Trophoblast cell (in vitro differentiated cells and primary cell): ENCODE results near the gene TESK2. TPM values are rescaled to one million over a fixed set of nuclear protein-coding genes. Genes with fewer than 3 reads are reported as not detected.
A peak's percentile ranks its signal among the peaks of the same experiment; 100 is the strongest.

Experiments used
- DNase-seq, 2 donors: peaks; one replicate each; pipeline ENCODE4 v3.0.0-alpha.2; 2016
- H2AFZ ChIP-seq: 2 replicates; pipeline ENCODE4 v1.6.1; 2013; ENCODE audit warnings: low read length, moderate library complexity, mild to moderate bottlenecking; ENCODE audit not compliant: insufficient read depth, poor library complexity
- H2AK5ac ChIP-seq: 2 replicates; pipeline ENCODE4 v1.6.1; 2013; ENCODE audit warnings: mild to moderate bottlenecking, low read length
- H2BK120ac ChIP-seq: 2 replicates; pipeline ENCODE4 v1.6.1; 2013; ENCODE audit warnings: low read length, mild to moderate bottlenecking, moderate library complexity; ENCODE audit not compliant: insufficient read depth, poor library complexity
- H2BK12ac ChIP-seq: 2 replicates; pipeline ENCODE4 v1.6.1; 2013; ENCODE audit warnings: mild to moderate bottlenecking, low read length, moderate library complexity
- H2BK5ac ChIP-seq: 2 replicates; pipeline ENCODE4 v1.6.1; 2013; ENCODE audit warnings: low read length, low read depth, moderate library complexity, mild to moderate bottlenecking; ENCODE audit not compliant: poor library complexity
- H3K14ac ChIP-seq: 2 replicates; pipeline ENCODE4 v1.6.1; 2013; ENCODE audit warnings: mild to moderate bottlenecking, low read length
- H3K18ac ChIP-seq: 2 replicates; pipeline ENCODE4 v1.6.1; 2013; ENCODE audit warnings: mild to moderate bottlenecking, low read length
- H3K23ac ChIP-seq: 2 replicates; pipeline ENCODE4 v1.6.1; 2013; ENCODE audit warnings: low read length
- H3K27ac ChIP-seq: 2 replicates; pipeline ENCODE4 v1.5.1; 2013; ENCODE audit warnings: low read depth, mild to moderate bottlenecking, inconsistent platforms, low read length, moderate library complexity
- H3K27me3 ChIP-seq: 2 replicates; pipeline ENCODE4 v1.6.1; 2013; ENCODE audit warnings: inconsistent platforms, mild to moderate bottlenecking, low read length, moderate library complexity; ENCODE audit not compliant: insufficient read depth
- H3K36me3 ChIP-seq, 2 experiments: 1 replicate in 1 of 2; 2 replicates in 1 of 2; pipeline ENCODE4 v1.6.1; 2013; ENCODE audit warnings: low read length in 2 of 2, mild to moderate bottlenecking in 2 of 2, moderate library complexity in 1 of 2; ENCODE audit not compliant: insufficient read depth in 2 of 2, control insufficient read depth in 1 of 2
- H3K4ac ChIP-seq: 2 replicates; pipeline ENCODE4 v1.6.1; 2013; ENCODE audit warnings: low read depth, mild to moderate bottlenecking, low read length, moderate library complexity
- H3K4me1 ChIP-seq, 2 experiments: 1 replicate in 1 of 2; 2 replicates in 1 of 2; pipeline ENCODE4 v1.6.1; 2013; ENCODE audit warnings: low read length in 2 of 2, mild to moderate bottlenecking in 2 of 2, moderate library complexity in 1 of 2; ENCODE audit not compliant: insufficient read depth in 2 of 2, control insufficient read depth in 1 of 2
- H3K4me2 ChIP-seq: 2 replicates; pipeline ENCODE4 v1.6.1; 2013; ENCODE audit warnings: inconsistent platforms, mild to moderate bottlenecking, low read length, moderate library complexity
- H3K4me3 ChIP-seq: 2 replicates; pipeline ENCODE4 v1.5.1; 2013; ENCODE audit warnings: mild to moderate bottlenecking, low read depth, low read length, inconsistent platforms
- H3K79me1 ChIP-seq: one replicate; pipeline ENCODE4 v1.6.1; 2013; ENCODE audit warnings: low read length
- H3K79me2 ChIP-seq: 2 replicates; pipeline ENCODE4 v1.6.1; 2013; ENCODE audit warnings: low read length, mild to moderate bottlenecking; ENCODE audit not compliant: control insufficient read depth, insufficient read depth, poor library complexity
- H3K9ac ChIP-seq: 2 replicates; pipeline ENCODE4 v1.6.1; 2013; ENCODE audit warnings: mild to moderate bottlenecking, low read length
- H3K9me3 ChIP-seq: 2 replicates; pipeline ENCODE4 v1.6.1; 2013; ENCODE audit warnings: low read depth, mild to moderate bottlenecking, control low read depth, inconsistent platforms, low read length; ENCODE audit not compliant: insufficient read depth
- H4K12ac ChIP-seq: 2 replicates; pipeline ENCODE4 v1.6.1; 2013; ENCODE audit warnings: low read depth, mild to moderate bottlenecking, low read length, moderate library complexity
- H4K8ac ChIP-seq: 2 replicates; pipeline ENCODE4 v1.6.1; 2013; ENCODE audit warnings: low read depth, mild to moderate bottlenecking, low read length, moderate library complexity
- H4K91ac ChIP-seq: one replicate; pipeline ENCODE4 v1.6.1; 2013; ENCODE audit warnings: low read depth, mild to moderate bottlenecking, low read length, moderate library complexity
- WGBS: extraction: QIAGEN DNeasy Blood & Tissue Kit; methylation state at CpG from one replicate; pipeline ENCODE4 v1.1.7; 2013; ENCODE audit warnings: missing lambda C conversion rate; ENCODE audit not compliant: insufficient read length, insufficient coverage; ENCODE audit errors: extremely low coverage; 5-methylcytosine and 5-hydroxymethylcytosine counted together
- polyA plus RNA-seq: library from polyadenylated mRNA; stranded (reverse); fragments of 200-250 nt; gene quantifications from 2 replicates; pipeline ENCODE4 v1.2.3, GENCODE V29; 2013

TESK2 gene
- 5.2 and 5.5 TPM in 2 replicates for polyA plus RNA-seq

GRCh38 chr1:45490626-45491486 is at the start of gene TESK2:
Gene TESK2 (minus strand): TSS chr1:45491163. CDS start chr1:45457785, 33,378 bp downstream.
- peak; percentile 100 for DNase-seq
- Histone ChIP-seq H3K9me3 (no peaks in the 10 kb centered on the region), H3K79me2 (peaks cover 4% of the 10 kb centered on the region), H2AFZ (peak within 1 kb of the TSS; percentile 61), H3K4me1 (no peaks in the 10 kb centered on the region), H4K8ac (no peak within 1 kb of the TSS), H3K4me3 (peak within 1 kb of the TSS; percentile 87), H2AK5ac (no peak within 1 kb of the TSS), H4K12ac (no peak within 1 kb of the TSS), H3K36me3 (no peaks in the 10 kb centered on the region), H3K79me1 (peaks cover 4% of the 10 kb centered on the region), H4K91ac (no peak within 1 kb of the TSS), H2BK5ac (no peak within 1 kb of the TSS), H3K23ac (no peak within 1 kb of the TSS), H2BK120ac (no peak within 1 kb of the TSS), H3K4ac (no peak within 1 kb of the TSS), H3K14ac (peak within 1 kb of the TSS; percentile 24), H3K18ac (peak within 1 kb of the TSS; percentile 3), H2BK12ac (no peak within 1 kb of the TSS), H3K4me2 (peak within 1 kb of the TSS; percentile 97), H3K27me3 (no peaks in the 10 kb centered on the region), H3K27ac (no peak within 1 kb of the TSS), H3K9ac (peak within 1 kb of the TSS; percentile 72)
- no CpG with 5 or more reads among the region's 64 CpGs for WGBS

- no peaks in the 10 kb centered on the region for H3K79me2 ChIP-seq
- H4K91ac ChIP-seq: no peak overlapping the region
- no peak overlapping the region for H2BK12ac ChIP-seq
- H3K18ac ChIP-seq: no peak overlapping the region
- no peak overlapping the region for H4K8ac ChIP-seq
- no peak overlapping the region for H4K12ac ChIP-seq
- no peaks in the 10 kb centered on the region for H3K4me1 ChIP-seq
- H3K23ac ChIP-seq: no peak overlapping the region
- no peak overlapping the region for H2BK5ac ChIP-seq
- DNase-seq: no peak
- H2AK5ac ChIP-seq: no peak overlapping the region
- H3K9ac ChIP-seq: no peak overlapping the region
- H3K27ac ChIP-seq: no peak overlapping the region
- H3K14ac ChIP-seq: no peak overlapping the region
- no peaks in the 10 kb centered on the region for H3K79me1 ChIP-seq
- H3K36me3 ChIP-seq: no peaks in the 10 kb centered on the region
- no peak overlapping the region for H3K4me3 ChIP-seq
- H3K4me2 ChIP-seq: no peak overlapping the region
- WGBS: no CpG with 5 or more reads among the region's 4 CpGs
- no peaks in the 10 kb centered on the region for H3K9me3 ChIP-seq
- H2BK120ac ChIP-seq: no peak overlapping the region
- no peak overlapping the region for H3K4ac ChIP-seq
- no peaks in the 10 kb centered on the region for H3K27me3 ChIP-seq
- H2AFZ ChIP-seq: no peak overlapping the region
Observed at GRCh38 chr1:45536886-45537285, 45.9 kb upstream of the TESK2 start.

DNA sequence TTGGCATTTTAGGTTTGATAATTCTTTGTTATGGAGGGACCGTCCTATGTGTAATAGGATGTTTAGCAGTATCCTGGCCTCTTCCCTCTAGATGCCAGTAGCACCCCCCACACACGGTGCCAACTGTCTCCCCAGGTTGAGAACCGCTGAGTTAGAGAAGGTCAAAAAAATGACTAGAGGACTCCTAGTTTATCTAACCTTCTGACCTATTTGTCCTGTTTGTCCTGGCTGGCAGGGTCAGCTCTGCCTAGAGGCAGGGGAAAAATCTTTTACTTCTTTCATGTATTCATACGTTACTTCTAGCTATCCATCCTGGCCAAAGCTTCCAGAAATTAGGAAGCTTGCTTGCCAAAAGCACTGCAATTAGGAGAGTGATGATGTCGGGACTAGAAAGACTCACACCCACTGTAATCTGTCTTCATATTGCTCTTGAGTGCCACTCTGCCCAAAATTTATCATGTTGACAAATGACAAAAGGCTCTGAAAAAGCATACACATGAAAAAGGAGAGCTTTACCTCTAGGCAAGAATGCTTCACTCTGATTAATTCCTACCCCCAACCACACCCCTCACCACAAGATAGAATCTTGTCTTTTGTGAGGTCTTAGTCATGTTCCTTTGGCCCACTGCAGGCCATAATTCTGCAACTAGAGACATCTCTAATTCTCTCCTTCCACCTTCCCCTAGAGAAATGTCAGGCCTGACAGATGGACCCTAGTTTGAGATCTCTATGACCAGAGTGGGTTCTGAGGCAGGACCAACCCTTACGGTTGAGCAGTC is 45.2 kb upstream of the TESK2 start:
- H3K36me3 ChIP-seq: no peaks in the 10 kb centered on the region
- H3K79me1 ChIP-seq: no peaks in the 10 kb centered on the region
- H2AK5ac ChIP-seq: no peak overlapping the region
- H2BK5ac ChIP-seq: no peak overlapping the region
- no peak overlapping the region for H3K9ac ChIP-seq
- no peak overlapping the region for H4K12ac ChIP-seq
- H3K9me3 ChIP-seq: no peaks in the 10 kb centered on the region
- H3K27ac ChIP-seq: no peak overlapping the region
- no peak overlapping the region for H4K8ac ChIP-seq
- no peak overlapping the region for H4K91ac ChIP-seq
- DNase-seq: no peak
- H3K27me3 ChIP-seq: no peaks in the 10 kb centered on the region
- H3K14ac ChIP-seq: no peak overlapping the region
- no peaks in the 10 kb centered on the region for H3K79me2 ChIP-seq
- H3K4me3 ChIP-seq: no peak overlapping the region
- no peak overlapping the region for H2AFZ ChIP-seq
- no peak overlapping the region for H2BK12ac ChIP-seq
- no peak overlapping the region for H3K23ac ChIP-seq
- no peak overlapping the region for H3K4me2 ChIP-seq
- H3K4me1 ChIP-seq: no peaks in the 10 kb centered on the region
- no CpG with 5 or more reads among the region's 6 CpGs for WGBS
- no peak overlapping the region for H3K18ac ChIP-seq
- H2BK120ac ChIP-seq: no peak overlapping the region
- H3K4ac ChIP-seq: no peak overlapping the region

DNA sequence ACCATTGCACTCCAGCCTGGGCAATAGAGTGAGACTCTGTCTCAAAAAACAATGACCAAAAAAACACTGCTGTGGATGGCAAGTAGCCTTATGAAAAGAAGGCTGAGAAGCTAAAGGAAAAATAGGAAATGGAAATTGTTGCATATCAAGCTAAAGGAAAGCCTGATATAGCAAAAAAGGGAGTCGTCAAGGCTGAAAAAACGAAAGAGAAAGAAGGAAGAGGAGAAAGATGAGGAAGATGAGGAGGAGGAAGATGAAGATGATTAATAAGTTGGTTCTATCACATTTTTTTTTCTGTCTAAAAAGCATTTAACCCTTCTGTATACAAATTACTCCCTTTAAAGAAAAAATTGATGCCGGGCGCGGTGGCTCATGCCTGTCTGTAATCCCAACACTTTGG is 40.9 kb upstream of the TESK2 start:
- Histone ChIP-seq H3K4me2 (no peak overlapping the region), H3K27ac (no peak overlapping the region), H3K9ac (no peak overlapping the region), H2BK12ac (no peak overlapping the region), H4K12ac (no peak overlapping the region), H3K36me3 (no peaks in the 10 kb centered on the region), H3K27me3 (no peaks in the 10 kb centered on the region), H3K79me1 (no peaks in the 10 kb centered on the region), H3K4me3 (no peak overlapping the region), H3K23ac (no peak overlapping the region), H4K91ac (no peak overlapping the region), H3K9me3 (no peaks in the 10 kb centered on the region), H3K18ac (no peak overlapping the region), H3K4ac (no peak overlapping the region), H2AK5ac (no peak overlapping the region), H4K8ac (no peak overlapping the region), H2BK120ac (no peak overlapping the region), H2BK5ac (no peak overlapping the region), H2AFZ (no peak overlapping the region), H3K79me2 (no peaks in the 10 kb centered on the region), H3K14ac (no peak overlapping the region), H3K4me1 (no peaks in the 10 kb centered on the region)
- no peak for DNase-seq
- 100% methylated on average over 2 of the region's 5 CpGs for WGBS
